OCI-M2 (cell line): Measurements from ENCODE around the gene NFKB1.

Source experiments
- DNase-seq: peaks from one replicate; lab custom pipeline; 2025; ENCODE audit not compliant: unreplicated experiment; lab: John Stamatoyannopoulos, UW

Gene NFKB1

DNA sequence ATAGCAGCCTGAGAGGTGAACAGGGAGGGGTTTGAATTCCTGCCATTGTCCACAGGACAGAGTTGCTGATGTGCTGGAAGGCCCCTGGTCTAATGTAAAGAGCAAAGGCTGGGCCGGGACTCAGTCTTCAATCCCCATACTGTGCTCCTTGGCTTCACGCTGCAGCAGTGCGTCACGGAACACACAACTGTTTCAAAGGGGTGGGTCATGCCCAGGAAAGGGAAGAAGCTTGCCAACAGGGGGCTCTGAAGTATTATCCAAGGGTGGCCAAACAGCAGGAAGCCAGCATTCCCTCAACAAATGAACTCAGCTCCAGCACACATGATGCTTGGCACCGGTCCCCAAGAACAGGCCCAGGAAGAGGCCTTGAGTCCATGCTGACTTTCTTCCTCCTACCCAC, 122.5 kb downstream of the NFKB1 start:
- no peak for DNase-seq

DNA sequence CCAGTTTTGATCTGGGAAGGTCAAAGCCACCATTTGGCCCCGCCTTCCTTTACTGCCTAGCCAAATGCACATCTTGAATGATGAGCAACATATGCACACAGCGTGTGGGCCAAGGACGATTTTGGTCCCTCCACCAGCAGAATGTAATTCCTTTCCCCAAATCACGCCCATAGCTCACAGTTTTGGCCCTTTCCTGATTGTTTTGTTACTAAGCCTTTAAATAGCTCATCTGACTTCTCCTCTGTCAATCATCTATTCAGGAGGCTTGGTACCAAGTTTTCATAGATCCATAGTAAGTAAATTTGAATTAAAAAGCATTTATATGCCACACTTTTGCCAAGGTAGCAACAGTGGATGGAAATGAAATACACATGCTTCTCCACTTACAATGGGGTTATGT, 123.3 kb downstream of the NFKB1 start:
- DNase-seq, result no peak

DNA sequence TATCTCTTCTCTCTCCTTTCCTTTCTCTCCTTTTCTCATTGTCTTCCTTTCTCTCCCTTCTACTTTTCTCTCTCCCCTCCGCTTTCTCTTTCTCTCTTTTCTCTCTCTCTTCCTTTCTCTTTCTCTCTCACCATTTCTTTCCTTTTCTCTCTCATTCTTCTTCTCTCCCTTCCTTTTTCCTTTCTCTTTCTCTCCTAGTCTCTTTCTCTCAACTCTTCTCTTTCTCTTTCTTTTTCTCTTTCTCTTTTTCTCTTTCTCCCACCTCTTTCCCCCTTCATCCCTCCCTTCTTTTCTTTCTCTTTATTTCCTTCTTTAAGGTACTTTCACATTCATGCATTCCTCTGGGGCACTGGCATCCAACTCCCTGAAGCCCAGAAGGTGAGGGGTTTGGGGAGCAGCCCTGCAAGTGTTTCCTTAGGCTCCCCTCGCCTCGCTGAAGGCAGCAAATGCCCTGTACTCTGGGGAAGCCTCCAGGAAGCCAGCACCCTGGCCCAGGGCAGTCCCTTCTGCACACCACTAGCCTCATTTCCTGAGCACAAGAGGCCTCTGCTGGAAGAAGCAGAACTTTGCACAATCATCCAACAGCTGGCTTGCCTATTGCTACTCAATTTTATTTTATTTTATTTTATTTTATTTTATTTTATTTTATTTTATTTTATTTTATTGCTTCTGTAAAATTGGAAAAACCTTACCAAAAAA, 124.2 kb downstream of the NFKB1 start:
- DNase-seq, result no peak

DNA sequence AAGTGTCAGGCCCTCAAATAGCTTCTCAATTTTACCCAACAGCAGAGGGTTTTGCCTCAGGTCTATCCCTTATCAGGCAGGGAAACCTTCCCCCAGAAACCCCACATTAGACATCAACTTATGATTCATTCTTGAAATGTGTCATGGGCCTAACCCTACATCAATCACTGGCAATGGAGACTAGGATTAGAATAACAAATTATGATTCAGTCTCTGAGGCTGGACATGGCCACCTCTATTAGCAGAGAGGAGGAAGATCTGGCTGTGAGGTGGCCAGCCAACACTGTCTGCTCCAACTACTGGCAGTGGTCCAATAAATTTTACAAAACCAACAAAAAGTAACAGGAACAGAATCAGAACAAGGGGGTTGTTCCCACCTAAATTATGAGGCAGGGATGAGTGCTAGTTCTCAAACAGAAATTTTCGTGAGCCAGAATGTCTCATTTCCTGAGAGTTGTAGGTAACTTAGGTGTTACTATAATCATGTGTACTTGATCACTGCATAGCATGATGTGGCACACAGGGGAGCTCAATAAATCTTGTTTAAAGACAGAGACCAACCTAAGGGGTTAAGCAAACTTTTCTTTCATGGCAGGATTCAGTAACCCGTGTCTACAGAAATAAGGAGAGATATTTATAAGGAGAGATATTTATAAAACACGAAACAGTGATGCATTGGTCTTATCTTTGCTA, 126.8 kb downstream of the NFKB1 start:
- DNase-seq, result no peak

DNA sequence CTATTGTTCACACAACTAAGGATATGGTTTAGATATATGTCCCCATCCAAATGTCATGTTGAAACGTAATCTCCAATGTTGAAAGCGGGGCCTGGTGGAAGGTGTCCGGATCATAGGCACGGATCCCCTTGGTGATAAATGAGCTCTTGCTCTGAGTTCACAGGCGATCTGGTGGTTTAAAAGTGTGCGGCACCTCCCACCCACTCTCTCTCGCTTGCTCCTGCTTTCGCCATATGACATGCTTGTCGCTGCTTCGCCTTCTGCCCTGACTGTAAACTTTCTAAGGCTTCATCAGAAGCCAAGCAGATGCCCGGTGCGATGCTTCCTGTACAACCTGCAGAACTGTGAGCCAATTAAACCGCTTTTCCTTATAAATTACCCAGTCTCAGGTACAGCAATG, 128.5 kb downstream of the NFKB1 start:
- DNase-seq, result no peak

DNA sequence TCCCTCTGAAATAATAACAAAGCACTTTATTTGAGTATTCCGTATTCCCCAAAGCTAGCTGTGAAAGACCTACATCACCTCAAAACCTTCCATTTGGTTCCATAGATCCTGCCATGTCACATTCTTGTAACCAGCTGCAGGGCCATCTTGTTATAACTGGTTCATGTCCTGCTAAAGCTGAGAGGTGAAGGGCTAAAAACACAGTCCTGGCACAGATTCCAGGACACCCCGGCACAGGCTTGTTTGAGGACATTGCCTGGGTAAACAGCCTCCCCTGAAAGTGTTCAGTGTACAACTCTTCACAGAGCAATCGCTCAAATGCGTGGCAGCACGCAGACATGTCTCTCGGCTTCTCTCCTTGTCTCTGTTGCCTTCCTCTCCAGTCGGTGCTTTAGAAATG, 130.5 kb downstream of the NFKB1 start:
- DNase-seq, result no peak

DNA sequence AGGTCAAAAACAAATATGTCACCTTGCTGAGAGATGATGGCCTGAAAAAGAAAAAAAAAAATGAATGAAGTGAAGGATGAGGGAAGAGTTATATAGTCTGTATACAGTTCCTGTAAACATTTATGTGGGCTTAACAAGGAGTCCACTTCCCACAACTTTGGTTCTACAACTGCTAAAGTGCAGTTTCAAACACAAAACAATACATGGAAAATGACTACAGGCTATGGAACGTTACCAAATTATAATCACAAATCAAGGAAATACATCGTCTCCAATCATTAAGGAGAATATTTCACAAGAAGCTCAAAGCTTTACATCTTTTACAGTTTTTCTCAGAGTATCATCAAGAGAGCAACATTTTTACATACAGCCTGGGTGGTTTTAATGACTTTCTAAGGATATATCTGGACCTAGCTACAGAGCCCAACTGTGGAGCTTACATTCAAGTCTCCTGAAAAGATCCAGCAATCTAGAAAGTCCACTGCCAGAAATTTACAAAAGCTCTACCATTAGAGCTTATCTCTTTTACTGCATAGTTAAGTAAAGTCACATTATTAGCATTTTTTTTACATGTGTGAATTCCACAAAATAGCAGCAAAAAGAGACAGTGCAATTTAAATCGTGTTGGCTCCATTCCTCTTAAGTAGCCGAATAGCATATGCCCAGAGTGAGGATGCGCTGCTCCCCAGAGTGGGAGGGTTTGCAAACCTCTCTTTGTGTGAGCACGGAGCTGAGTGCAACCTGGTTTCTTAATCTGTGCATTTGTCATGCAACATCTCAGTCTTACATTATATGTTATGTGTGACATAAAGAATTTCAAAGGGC, 131.3 kb downstream of the NFKB1 start:
- DNase-seq, result no peak

DNA sequence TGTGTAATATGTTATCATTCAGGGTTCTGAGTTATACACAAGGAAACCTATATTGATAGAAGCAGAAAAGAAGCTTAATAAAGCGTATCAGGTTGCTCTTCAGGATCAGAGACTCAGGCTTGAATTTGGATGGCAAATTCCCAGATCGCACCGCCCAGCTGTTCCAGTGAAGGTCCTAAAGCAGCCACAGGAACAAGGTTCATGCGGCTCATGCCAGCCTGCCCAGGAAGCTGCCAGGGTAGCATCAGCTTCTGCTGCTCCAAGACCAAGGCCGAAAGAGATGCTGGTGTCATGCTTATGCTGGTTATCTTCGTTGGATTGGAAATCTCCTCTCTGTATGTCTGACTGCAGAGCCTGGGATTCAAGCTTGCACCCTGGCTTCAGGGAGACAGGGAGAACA, 131.9 kb downstream of the NFKB1 start:
- DNase-seq, result no peak

DNA sequence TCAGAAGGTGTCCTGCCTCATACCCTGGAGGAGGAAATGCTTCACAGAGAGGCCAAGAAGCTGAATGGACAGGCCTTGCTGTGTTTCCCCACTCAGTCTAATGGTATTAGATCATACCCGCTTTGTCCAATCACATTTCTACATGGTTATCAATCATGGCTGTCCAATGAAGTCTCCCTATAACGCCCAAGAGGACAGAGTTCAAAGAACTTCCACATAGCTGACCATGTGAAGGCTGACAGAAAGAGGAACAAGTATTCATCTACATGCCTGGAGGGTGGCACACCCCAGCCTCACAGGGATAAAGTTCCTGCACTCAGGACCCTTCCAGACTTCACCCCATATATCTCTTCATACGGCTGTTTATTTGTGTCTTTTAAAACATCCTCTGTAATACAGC, 136.2 kb downstream of the NFKB1 start:
- DNase-seq, result no peak

DNA sequence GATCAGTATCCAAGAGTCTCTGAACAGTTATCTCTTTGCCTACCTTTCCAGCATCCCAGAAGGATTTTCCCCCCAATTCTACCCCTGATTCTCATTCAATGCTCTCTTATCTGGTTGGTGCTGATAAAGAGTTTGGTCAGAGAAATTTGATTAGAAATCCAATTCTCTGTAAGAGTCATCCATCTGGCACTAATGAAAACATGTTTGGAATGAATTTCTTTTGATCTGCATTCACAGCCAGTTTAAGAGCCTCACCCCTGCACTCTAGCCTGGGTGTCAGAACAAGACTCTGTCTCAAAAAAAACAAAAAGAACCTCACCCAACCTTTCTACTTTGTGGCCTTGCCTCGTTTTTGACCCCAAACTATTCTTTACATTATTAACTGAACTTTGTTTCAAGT, 137.5 kb downstream of the NFKB1 start:
- no peak for DNase-seq

DNA sequence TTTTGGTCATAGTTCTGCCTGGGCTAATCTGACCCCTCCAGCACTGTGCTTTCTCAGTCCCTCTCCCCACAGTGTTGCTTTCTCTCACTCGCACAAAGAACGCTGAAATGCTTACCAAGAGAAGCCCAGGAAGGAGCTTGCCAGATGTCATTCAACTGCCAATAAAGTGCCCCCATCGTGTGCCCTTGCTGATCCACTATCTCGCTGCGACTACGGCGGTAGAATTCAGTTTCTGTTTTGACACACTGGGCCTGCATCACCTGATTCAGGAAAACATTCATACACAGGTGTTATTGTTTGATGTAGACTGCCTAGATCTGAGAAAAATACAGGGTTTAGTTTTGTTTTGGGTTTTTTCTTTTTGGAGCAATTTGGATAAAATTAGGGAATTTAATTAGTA, 138.4 kb downstream of the NFKB1 start:
- DNase-seq, result no peak

DNA sequence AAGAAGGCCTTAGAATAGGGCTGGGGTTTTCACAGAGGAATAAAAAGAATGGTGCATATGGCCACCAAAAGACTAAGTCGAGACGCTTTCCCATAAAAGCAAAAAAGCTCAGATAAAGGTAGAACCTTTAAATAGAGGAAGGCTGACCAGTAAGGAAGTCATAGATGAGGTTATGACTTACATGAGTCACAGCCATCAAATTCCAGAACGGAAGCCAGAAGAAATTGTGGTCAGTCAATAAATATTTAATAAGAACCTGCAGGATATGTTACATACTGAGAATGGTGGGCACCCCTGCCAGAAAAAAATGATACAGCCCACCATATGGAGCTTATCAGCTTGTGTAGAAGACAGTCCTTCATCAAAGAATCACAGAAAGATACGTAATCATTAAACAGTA, 139.5 kb downstream of the NFKB1 start:
- DNase-seq, result no peak

DNA sequence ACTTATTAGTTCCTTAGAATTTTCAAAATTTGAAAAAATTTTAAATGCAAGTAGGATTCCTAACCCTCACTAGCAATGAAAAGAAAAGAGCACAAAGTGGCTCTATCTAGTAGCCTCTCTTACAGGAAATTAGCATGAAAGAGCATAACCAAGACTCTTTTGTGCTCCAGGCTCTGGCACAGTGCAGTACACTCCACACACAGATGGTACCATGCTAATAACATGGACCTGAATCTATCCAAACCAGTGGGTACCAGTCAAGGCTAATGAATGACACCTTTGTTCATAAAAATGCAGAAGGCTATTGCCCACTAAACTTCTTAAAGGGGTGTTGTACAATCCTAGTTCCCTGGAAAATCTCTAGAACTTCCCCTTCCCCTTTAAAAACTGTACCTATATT, 140.6 kb downstream of the NFKB1 start:
- no peak for DNase-seq

DNA sequence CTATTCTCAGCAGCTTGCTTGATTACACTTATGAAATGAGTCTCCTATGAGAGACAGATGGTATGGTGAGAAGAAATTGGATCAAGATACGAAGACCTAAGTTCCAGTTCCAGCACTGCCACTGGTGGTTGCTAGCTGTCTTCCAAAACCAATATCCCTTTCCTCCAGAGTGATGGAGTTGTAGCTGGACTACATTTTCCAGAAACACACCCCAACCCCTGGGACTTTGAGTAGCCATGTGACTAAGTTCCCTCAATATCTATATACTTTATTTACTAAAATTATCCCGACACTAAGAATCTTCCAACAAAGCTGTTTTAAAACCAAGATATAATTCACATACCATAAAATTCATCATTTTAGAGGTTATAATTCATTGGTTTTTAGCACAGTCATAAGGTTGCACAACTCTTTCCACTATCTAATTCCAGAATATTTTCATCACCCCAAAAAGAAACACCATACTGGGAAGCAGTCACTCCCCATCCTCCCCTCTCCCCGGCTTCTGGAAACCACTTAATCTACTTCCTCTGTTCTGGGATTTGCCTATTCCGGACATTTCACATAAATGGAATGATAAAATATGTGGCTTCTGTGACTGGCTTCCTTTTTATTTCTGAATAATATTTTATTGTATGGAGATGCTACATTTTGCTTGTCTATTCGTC, 141.6 kb downstream of the NFKB1 start:
- DNase-seq, result no peak

DNA sequence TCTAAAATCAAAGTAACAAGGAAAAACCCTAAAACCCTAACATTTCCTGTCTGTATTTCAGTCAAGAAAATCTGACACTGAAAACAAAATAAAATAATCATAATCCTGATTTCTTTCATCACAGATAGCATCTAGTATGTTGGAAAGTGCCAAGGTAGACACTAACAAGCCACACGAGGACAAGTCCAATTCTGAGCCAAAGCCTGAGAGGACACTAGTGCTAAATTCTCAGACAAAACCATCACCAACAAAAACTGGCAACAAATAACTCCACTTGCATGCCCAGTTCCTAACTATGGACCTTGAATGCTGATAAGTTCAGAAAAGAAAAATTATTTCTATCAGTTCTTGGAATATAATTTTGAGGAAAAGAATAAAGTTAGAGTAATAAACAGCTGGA, 146.0 kb downstream of the NFKB1 start:
- DNase-seq, result no peak

DNA sequence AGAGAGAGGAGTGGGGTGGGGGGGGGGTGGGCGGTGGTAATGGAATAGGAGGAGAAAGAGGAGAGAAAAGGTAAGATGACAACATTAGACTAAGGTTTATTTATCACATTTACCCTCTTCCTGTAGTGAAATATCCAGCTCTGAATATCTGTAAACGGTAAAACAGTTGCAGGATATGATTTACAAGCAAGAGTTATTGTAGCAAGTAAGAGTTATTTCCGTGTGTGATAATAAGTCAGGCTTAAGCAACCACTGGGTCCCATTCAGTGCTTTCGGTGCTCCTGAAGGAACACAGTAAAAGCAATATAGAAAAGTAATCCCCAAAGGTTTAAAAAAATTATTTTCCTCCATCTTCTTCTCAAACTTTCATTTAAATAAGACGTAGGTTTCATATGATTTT, 156.0 kb downstream of the NFKB1 start:
- no peak for DNase-seq

DNA sequence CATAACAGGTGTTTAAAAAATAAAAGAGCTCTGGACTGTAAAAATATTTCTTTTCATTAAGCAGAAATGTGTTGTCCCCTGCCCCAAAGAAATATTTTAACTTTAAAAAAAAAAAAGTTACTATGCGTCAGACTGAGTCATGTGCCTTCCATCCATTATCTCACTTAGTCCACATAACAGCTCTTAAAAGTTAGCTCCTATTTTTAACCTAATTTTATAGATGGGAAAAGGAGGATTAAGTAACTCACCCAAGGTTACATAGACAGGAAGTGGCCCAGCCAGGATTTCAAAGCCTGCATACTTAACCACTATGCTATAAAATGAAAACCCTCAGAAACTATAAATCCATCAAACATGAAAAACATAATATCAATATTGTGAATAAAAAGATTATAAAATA, 161.9 kb downstream of the NFKB1 start:
- DNase-seq, result no peak

DNA sequence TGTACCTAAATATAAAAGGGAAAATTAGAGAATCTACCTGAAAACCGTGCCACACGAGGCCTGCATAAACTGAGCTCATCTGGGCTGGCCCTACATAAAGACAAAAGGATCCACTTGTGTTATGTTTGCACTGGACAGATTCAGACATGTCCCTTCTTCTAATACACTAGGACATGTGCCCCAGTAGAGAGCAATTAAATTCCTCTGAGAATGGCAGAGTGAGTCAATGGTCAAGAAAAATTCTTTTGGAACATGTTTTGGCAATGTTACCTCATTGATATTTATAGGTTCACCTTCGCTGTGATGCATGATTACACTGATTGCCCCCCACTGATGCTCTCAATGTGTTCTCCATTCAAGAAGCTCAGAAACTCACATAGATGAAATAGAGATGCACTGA, 164.4 kb downstream of the NFKB1 start:
- no peak for DNase-seq
